GM21576 (cell line): Measurements from ENCODE around the gene TRPM1.
"Not testable (repeated sequence)": the region's sequence is repeated elsewhere in the genome, so short reads cannot be mapped to it uniquely, and the experiment has no call there.

Source experiments
- ATAC-seq: cut with Tn5 transposase; IDR thresholded peaks from one replicate; pipeline ENCODE4 v1.9.1; 2021; ENCODE audit warnings: mild to moderate bottlenecking, moderate library complexity; ENCODE audit not compliant: unreplicated experiment

Gene TRPM1

GRCh38 chr15:31127596-31128261 is 26.2 kb upstream of the TRPM1 start:
- ATAC-seq, result no peak

GRCh38 chr15:31125061-31125460 is 23.5 kb upstream of the TRPM1 start:
- no peak for ATAC-seq

- no peak for ATAC-seq
These were observed 15.0 kb upstream of the TRPM1 start for GRCh38 chr15:31116423-31117030.

GRCh38 chr15:31111091-31111647 is 9.6 kb upstream of the TRPM1 start:
- ATAC-seq, result no peak

GRCh38 chr15:31108836-31109235 is 7.3 kb upstream of the TRPM1 start:
- ATAC-seq, result no peak

- ATAC-seq, result no peak
These were observed 5.2 kb upstream of the TRPM1 start for GRCh38 chr15:31106495-31107300.

GRCh38 chr15:31104003-31104402 is 2.5 kb upstream of the TRPM1 start:
- no peak for ATAC-seq

- no peak for ATAC-seq
These were observed 1.1 kb upstream of the TRPM1 start for GRCh38 chr15:31102374-31103342.

GRCh38 chr15:31102039-31102321 is 455 bp upstream of the TRPM1 start:
- ATAC-seq, result no peak

- ATAC-seq, result no peak
These were observed 787 bp downstream of the TRPM1 start for GRCh38 chr15:31100738-31101137.

- ATAC-seq, result no peak
These were observed 2.4 kb downstream of the TRPM1 start for GRCh38 chr15:31098953-31099740.

- no peak for ATAC-seq
These were observed 3.0 kb downstream of the TRPM1 start for GRCh38 chr15:31098491-31098917.

- no peak for ATAC-seq
These were observed 5.0 kb downstream of the TRPM1 start for GRCh38 chr15:31096563-31096962.

- ATAC-seq, result no peak
These were observed 10.0 kb downstream of the TRPM1 start for GRCh38 chr15:31091481-31091880.

- ATAC-seq, result no peak
These were observed 10.8 kb downstream of the TRPM1 start for GRCh38 chr15:31090766-31091165.

- ATAC-seq, result no peak
These were observed 12.0 kb downstream of the TRPM1 start for GRCh38 chr15:31089368-31090047.

GRCh38 chr15:31088672-31089367 is 12.7 kb downstream of the TRPM1 start:
- no peak for ATAC-seq

GRCh38 chr15:31088041-31088440 is 13.5 kb downstream of the TRPM1 start:
- not testable (repeated sequence) for ATAC-seq

GRCh38 chr15:31086344-31086743 is 15.2 kb downstream of the TRPM1 start:
- ATAC-seq, result no peak
